ENCODE results near the gene FREM1. TPM values are rescaled to one million over a fixed set of nuclear protein-coding genes. Genes with fewer than 3 reads are reported as not detected.

FREM1 gene
- total and polyA plus RNA-seq, 2 experiments from 2014 or later, result 9.2 to 54.4 TPM

DNA sequence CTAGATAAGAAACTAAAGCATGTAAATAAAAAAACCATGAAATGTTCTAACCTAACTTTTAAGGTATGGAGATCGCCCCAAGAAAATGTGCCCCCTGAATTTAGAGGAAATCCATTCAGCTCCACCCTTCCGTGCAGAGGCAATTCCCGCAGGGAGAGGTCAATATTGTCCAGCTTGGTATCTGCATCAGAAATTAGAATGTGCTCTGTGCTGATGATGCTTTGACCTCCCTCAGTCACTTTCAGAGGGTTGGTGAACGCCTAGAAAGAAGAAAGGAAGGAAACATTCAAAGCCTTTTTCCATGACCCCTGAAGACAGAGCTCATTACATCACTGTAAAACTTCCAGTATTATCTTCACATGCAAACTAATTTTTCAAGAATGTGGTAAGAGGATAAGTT is 91.0 kb downstream of the FREM1 start:
- Histone ChIP-seq H3K27ac (no peak overlapping the region), H3K9me3 (ENCODE audit: low read depth) (no peaks in the 10 kb centered on the region), H3K4me1 (ENCODE audit: low read depth) (no peaks in the 10 kb centered on the region), H3K36me3 (peaks cover 18% of the 10 kb centered on the region), H3K4me3 (no peak overlapping the region), H3K27me3 (no peaks in the 10 kb centered on the region)
- no peak for DNase-seq (ENCODE audit: low read depth in 1 of 2, low spot score in 1 of 2)
- TF ChIP-seq, protein P1, sequence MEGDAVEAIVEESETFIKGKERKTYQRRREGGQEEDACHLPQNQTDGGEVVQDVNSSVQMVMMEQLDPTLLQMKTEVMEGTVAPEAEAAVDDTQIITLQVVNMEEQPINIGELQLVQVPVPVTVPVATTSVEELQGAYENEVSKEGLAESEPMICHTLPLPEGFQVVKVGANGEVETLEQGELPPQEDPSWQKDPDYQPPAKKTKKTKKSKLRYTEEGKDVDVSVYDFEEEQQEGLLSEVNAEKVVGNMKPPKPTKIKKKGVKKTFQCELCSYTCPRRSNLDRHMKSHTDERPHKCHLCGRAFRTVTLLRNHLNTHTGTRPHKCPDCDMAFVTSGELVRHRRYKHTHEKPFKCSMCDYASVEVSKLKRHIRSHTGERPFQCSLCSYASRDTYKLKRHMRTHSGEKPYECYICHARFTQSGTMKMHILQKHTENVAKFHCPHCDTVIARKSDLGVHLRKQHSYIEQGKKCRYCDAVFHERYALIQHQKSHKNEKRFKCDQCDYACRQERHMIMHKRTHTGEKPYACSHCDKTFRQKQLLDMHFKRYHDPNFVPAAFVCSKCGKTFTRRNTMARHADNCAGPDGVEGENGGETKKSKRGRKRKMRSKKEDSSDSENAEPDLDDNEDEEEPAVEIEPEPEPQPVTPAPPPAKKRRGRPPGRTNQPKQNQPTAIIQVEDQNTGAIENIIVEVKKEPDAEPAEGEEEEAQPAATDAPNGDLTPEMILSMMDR (IDR thresholded peaks at IDR 0.05; ENCODE audit: low read depth, low read length), result no peak

GRCh38 chr9:14814249-14814628 is 96.0 kb downstream of the FREM1 start:
- no peaks in the 10 kb centered on the region for H3K27me3 ChIP-seq
- TF ChIP-seq, protein P1 (IDR thresholded peaks at IDR 0.05; ENCODE audit: low read depth, low read length), result no peak
- no peak overlapping the region for H3K4me3 ChIP-seq
- no peak overlapping the region for H3K27ac ChIP-seq
- H3K4me1 ChIP-seq (ENCODE audit: low read depth), result no peaks in the 10 kb centered on the region
- DNase-seq (ENCODE audit: low read depth in 1 of 2, low spot score in 1 of 2), result no peak
- H3K9me3 ChIP-seq (ENCODE audit: low read depth), result no peaks in the 10 kb centered on the region
- peaks cover 35% of the 10 kb centered on the region for H3K36me3 ChIP-seq

DNA sequence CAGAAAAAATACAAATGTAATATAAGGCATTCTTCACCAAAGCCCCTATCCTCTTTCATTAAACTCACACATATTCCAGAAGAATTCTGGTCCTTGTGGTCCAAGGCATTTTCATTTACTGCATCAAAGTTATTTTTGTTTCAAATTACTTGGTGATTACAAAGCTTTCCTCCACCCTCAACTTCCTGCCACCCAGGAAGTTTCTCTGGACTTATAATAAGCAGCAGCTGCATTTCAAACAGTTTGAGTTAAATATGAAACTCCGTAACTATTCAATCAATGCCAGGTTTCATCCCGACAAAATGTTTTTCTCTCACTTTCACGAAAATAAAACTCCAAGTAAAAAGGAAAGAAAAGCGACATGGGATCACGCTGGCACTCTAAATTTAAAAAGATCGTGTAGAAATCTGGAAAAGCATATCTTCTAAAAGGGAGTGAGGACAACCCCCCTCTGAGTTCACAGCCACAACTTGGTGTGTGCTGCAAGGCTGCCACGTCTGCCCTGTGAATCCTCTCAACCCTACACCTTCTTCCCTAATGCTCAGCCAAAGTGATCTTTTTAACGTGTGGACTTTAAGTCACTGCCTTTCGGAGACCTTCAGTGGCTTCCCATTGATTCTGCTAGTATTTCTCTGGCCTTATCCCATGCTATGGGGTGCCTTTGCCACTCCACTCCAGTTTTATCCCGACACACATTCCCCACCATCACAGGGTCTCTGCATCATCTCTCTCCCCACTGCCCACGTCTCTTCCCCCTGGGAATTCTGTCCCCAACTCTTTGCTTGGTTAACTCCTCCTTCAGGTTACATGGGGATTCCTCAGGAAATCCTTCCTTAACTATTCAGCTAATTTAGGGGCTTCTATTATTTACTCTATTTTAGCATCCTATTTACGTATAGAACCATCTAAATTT is 96.6 kb downstream of the FREM1 start:
- H3K4me3 ChIP-seq, result no peak overlapping the region
- peaks cover 35% of the 10 kb centered on the region for H3K36me3 ChIP-seq
- peak in 1 of 2 donors; percentile 13 for DNase-seq (ENCODE audit: low read depth in 1 of 2, low spot score in 1 of 2)
- TF ChIP-seq, protein P1 (IDR thresholded peaks at IDR 0.05; ENCODE audit: low read depth, low read length), result no peak
- H3K4me1 ChIP-seq (ENCODE audit: low read depth), result no peaks in the 10 kb centered on the region
- H3K27me3 ChIP-seq, result no peaks in the 10 kb centered on the region
- no peaks in the 10 kb centered on the region for H3K9me3 ChIP-seq (ENCODE audit: low read depth)
- H3K27ac ChIP-seq, result no peak overlapping the region

DNA sequence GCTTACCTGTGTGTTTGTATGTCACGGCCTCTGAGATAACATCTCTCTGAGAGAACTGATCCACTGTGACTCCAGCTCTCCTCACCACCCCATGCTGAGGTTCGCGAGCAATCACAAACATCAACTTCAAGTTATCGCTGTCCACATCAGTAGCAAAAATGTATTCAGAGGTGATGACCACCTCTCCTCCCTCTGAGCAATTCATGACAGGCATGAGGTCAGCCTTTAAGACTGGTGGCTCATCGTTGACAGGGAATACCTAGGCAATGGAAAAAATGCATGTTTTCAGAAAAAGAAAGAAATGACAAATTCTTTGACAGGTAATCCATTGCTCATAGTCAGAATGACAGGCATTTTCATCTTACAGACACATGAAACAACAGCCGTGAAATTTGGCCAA is 97.4 kb downstream of the FREM1 start:
- no peaks in the 10 kb centered on the region for H3K27me3 ChIP-seq

DNA sequence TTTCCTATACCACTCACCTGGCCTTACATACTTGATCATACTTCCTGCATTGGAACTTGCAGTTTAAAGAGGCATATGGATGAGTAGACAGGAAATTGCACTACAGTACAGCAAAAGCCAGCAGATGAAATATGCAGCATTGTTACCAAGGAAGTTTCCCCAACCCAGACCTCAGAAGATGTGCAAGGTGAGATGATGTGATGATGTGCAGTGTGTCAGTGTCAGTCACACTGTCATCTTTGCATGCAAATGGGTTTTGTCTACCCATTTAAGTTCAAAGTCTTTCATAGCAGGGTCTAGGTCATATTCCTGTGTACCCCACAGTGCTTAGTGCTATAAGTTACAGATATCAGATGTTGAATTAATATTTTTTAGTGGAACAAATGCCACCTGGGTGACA is 98.4 kb downstream of the FREM1 start:
- DNase-seq (ENCODE audit: low read depth in 1 of 2, low spot score in 1 of 2), result no peak
- no peak overlapping the region for H3K4me3 ChIP-seq
- no peaks in the 10 kb centered on the region for H3K27me3 ChIP-seq
- no peak overlapping the region for H3K27ac ChIP-seq
- no peaks in the 10 kb centered on the region for H3K9me3 ChIP-seq (ENCODE audit: low read depth)
- no peaks in the 10 kb centered on the region for H3K4me1 ChIP-seq (ENCODE audit: low read depth)
- H3K36me3 ChIP-seq, result peaks cover 38% of the 10 kb centered on the region
- TF ChIP-seq, protein P1 (IDR thresholded peaks at IDR 0.05; ENCODE audit: low read depth, low read length), result no peak

More for the DNA sequence above, 97.4 kb downstream of the FREM1 start:
- H3K27ac ChIP-seq, result no peak overlapping the region
- H3K9me3 ChIP-seq (ENCODE audit: low read depth), result no peaks in the 10 kb centered on the region
- H3K4me3 ChIP-seq, result no peak overlapping the region
- DNase-seq (ENCODE audit: low read depth in 1 of 2, low spot score in 1 of 2), result no peak
- TF ChIP-seq, protein P1 (IDR thresholded peaks at IDR 0.05; ENCODE audit: low read depth, low read length), result no peak
- H3K4me1 ChIP-seq (ENCODE audit: low read depth), result no peaks in the 10 kb centered on the region
- peaks cover 31% of the 10 kb centered on the region for H3K36me3 ChIP-seq

Measured in cardiac muscle cell (in vitro differentiated cells and primary cell).